ENCODE data around the gene MDK.

GRCh38 chr11:46335271-46335670 lies 46.2 kb upstream of the MDK start:
- no peak for TF ChIP-seq CTCF (IDR thresholded peaks at IDR 0.05)
- TF ChIP-seq POLR2A (IDR thresholded peaks at IDR 0.05), result no peak

Measured in right lobe of liver (tissue), 4 donors.